ENCODE data around the gene TMEM154. TPM values are rescaled to one million over a fixed set of nuclear protein-coding genes. Genes with fewer than 3 reads are reported as not detected.

The TMEM154 gene
- total RNA-seq, 2 experiments from 2014 or later = 15.2 to 21.2 TPM

Other genes with a start within 250 kb of the TMEM154 start
- gene FBXW7, start 143.9 kb downstream of the TMEM154 start, total RNA-seq = 10 to 100 TPM; 29.8 to 31.6 TPM
- gene TIGD4, start 99.7 kb upstream of the TMEM154 start, total RNA-seq = under 1 TPM; 0.27 to 0.28 TPM
- 10 to 100 TPM in 1 of 2 experiments, 1 to 10 TPM in 1; 8.4 to 10.5 TPM for gene ARFIP1, start 100.0 kb upstream of the TMEM154 start, total RNA-seq